Measurements from ENCODE around the gene GTPBP4. TPM values are rescaled to one million over a fixed set of nuclear protein-coding genes. Genes with fewer than 3 reads are reported as not detected.

GTPBP4 gene
- total and polyA plus RNA-seq, 2 of the 13 experiments (the other 11 are each of a cell fraction or from before 2014, with no cell fraction given), result 24.1 to 85.5 TPM

DNA sequence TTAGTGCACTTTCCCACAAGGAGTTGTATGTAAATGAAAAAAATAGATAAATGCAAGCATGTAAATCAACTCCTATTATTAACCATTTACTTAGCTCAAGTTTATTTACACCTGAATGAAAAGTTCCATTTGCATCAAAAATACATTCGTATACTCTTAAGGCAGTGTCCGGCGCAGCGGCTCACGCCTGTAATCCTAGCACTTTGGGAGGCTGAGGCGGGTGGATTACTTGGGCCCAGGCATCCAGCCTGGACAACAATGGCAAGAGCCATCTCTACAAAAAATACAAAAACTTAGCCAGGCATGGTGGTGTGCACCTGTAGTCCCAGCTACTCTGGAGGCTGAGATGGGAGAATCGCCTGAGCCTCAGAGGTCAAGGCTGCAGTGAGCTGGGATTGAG lies 41.6 kb downstream of the GTPBP4 start:
- H3K27me3 ChIP-seq (ENCODE audit: control insufficient read depth in 1 of 2, insufficient read depth in 2 of 2, low read length in 2 of 2), result no peaks in the 10 kb centered on the region
- no peaks in the 10 kb centered on the region for H3K79me2 ChIP-seq (ENCODE audit: insufficient read depth, low read length)
- H3K4me3 ChIP-seq (replicated peaks in 1 of 3; ENCODE audit: insufficient read depth in 1 of 3, low read depth in 2 of 3, low read length in 3 of 3), result no peak overlapping the region
- TF ChIP-seq, protein P1, sequence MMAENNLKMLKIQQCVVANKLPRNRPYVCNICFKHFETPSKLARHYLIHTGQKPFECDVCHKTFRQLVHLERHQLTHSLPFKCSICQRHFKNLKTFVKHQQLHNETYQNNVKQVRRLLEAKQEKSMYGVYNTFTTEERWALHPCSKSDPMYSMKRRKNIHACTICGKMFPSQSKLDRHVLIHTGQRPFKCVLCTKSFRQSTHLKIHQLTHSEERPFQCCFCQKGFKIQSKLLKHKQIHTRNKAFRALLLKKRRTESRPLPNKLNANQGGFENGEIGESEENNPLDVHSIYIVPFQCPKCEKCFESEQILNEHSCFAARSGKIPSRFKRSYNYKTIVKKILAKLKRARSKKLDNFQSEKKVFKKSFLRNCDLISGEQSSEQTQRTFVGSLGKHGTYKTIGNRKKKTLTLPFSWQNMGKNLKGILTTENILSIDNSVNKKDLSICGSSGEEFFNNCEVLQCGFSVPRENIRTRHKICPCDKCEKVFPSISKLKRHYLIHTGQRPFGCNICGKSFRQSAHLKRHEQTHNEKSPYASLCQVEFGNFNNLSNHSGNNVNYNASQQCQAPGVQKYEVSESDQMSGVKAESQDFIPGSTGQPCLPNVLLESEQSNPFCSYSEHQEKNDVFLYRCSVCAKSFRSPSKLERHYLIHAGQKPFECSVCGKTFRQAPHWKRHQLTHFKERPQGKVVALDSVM (CRISPR knock-in tag; IDR thresholded peaks at IDR 0.05), result 0 out of 2 replicates have a peak, but pooled peaks have one; percentile 22
- TF ChIP-seq HNRNPUL1 (IDR thresholded peaks at IDR 0.05; ENCODE audit: low read depth, low read length) (no peak), ASH2L (IDR thresholded peaks at IDR 0.05; ENCODE audit: insufficient read length, low read depth, low read length) (no peak)
- no peaks in the 10 kb centered on the region for H3K4me1 ChIP-seq (ENCODE audit: insufficient read depth, low read length)
- no peak overlapping the region for H3K4me2 ChIP-seq (ENCODE audit: low read depth, low read length)
- intact Hi-C loops (cut with micrococcal nuclease; ENCODE audit: unreplicated experiment), result no loop called here
- in situ Hi-C loops (cut with HindIII; ENCODE audit: extremely low pct_ligation_motif_present, low pct_unique_long_range_greater_than_20kb), result no loop called here
- ChIA-PET CTCF (ENCODE audit: low intra/inter-chr PET ratio, low total read pairs) (no interaction called here), POLR2A (no interaction called here)
- no peak overlapping the region for H3K27ac ChIP-seq (ENCODE audit: extremely low read length, insufficient read depth, low read length)
- no TSS peak for BruUV-seq (replicated peaks)
- DNase-seq (ENCODE audit: low spot score) (no peak), ATAC-seq (no peak), FAIRE-seq (no peak)
- 89% methylated on average over 7 of the region's 7 CpGs for WGBS (ENCODE audit: low lambda C conversion rate)
- no peaks in the 10 kb centered on the region for H3K9me3 ChIP-seq (ENCODE audit: low read length)
- no peak overlapping the region for H2AFZ ChIP-seq (ENCODE audit: low read length)
- no peaks in the 10 kb centered on the region for H4K20me1 ChIP-seq (ENCODE audit: insufficient read depth, low read length)
- no peak overlapping the region for H3K9ac ChIP-seq (ENCODE audit: insufficient read depth, low read depth, low read length)
- H3K36me3 ChIP-seq (replicated peaks in 1 of 2; ENCODE audit: control insufficient read depth in 1 of 2, insufficient read depth in 2 of 2, low read length in 2 of 2), result no peaks in the 10 kb centered on the region

GRCh38 chr10:1033601-1034000 lies 45.4 kb downstream of the GTPBP4 start:
- Histone ChIP-seq H3K79me2 (ENCODE audit: insufficient read depth, low read length) (no peaks in the 10 kb centered on the region), H3K27ac (ENCODE audit: extremely low read length, insufficient read depth, low read length) (no peak overlapping the region), H3K4me2 (ENCODE audit: low read depth, low read length) (no peak overlapping the region), H3K36me3 (replicated peaks in 1 of 2; ENCODE audit: control insufficient read depth in 1 of 2, insufficient read depth in 2 of 2, low read length in 2 of 2) (no peaks in the 10 kb centered on the region), H2AFZ (ENCODE audit: low read length) (no peak overlapping the region), H3K27me3 (ENCODE audit: control insufficient read depth in 1 of 2, insufficient read depth in 2 of 2, low read length in 2 of 2) (no peaks in the 10 kb centered on the region), H3K4me1 (ENCODE audit: insufficient read depth, low read length) (no peaks in the 10 kb centered on the region), H3K9me3 (ENCODE audit: low read length) (no peaks in the 10 kb centered on the region), H3K9ac (ENCODE audit: insufficient read depth, low read depth, low read length) (no peak overlapping the region), H3K4me3 (replicated peaks in 1 of 3; ENCODE audit: insufficient read depth in 1 of 3, low read depth in 2 of 3, low read length in 3 of 3) (no peak overlapping the region), H4K20me1 (ENCODE audit: insufficient read depth, low read length) (no peaks in the 10 kb centered on the region)
- no peak for FAIRE-seq
- POLR2A ChIA-PET, result interaction anchor here (1.1 kb wide), 1 partner anchor 15 kb away, joined by 7 read pairs; the partner anchor contains the start of gene IDI1
- WGBS (ENCODE audit: low lambda C conversion rate), result 38% methylated on average over 1 of the region's 1 CpG
- intact Hi-C loops (cut with micrococcal nuclease; ENCODE audit: unreplicated experiment), result no loop called here
- BruUV-seq (replicated peaks), result no TSS peak
- CTCF ChIA-PET (ENCODE audit: low intra/inter-chr PET ratio, low total read pairs), result no interaction called here
- in situ Hi-C loops (cut with HindIII; ENCODE audit: extremely low pct_ligation_motif_present, low pct_unique_long_range_greater_than_20kb), result no loop called here
- ATAC-seq, result no peak
- no peak for DNase-seq (ENCODE audit: low spot score)
- TF ChIP-seq ZNF207 (IDR thresholded peaks at IDR 0.05; ENCODE audit: borderline replicate concordance) (no peak), NFE2 (CRISPR knock-in tag; IDR thresholded peaks at IDR 0.05) (no peak), NR2F6 (IDR thresholded peaks at IDR 0.05) (no peak), NR2F6 (CRISPR knock-in tag; IDR thresholded peaks at IDR 0.05) (no peak), HNRNPUL1 (IDR thresholded peaks at IDR 0.05; ENCODE audit: low read depth, low read length) (no peak), HDAC1 (CRISPR knock-in tag; IDR thresholded peaks at IDR 0.05) (no peak), HOXD1 (CRISPR knock-in tag; IDR thresholded peaks at IDR 0.05) (no peak), TEAD2 (CRISPR knock-in tag; IDR thresholded peaks at IDR 0.05) (no peak), CHD4 (IDR thresholded peaks at IDR 0.05; ENCODE audit: borderline replicate concordance, low read length) (no peak), KLF13 (CRISPR knock-in tag; IDR thresholded peaks at IDR 0.05) (no peak), SMC3 (IDR thresholded peaks at IDR 0.05; ENCODE audit: low read length) (no peak), ZNF24 (IDR thresholded peaks at IDR 0.05) (no peak), SRY (CRISPR knock-in tag; IDR thresholded peaks at IDR 0.05) (no peak)
- TF ChIP-seq, protein P2, sequence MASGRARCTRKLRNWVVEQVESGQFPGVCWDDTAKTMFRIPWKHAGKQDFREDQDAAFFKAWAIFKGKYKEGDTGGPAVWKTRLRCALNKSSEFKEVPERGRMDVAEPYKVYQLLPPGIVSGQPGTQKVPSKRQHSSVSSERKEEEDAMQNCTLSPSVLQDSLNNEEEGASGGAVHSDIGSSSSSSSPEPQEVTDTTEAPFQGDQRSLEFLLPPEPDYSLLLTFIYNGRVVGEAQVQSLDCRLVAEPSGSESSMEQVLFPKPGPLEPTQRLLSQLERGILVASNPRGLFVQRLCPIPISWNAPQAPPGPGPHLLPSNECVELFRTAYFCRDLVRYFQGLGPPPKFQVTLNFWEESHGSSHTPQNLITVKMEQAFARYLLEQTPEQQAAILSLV (CRISPR knock-in tag; IDR thresholded peaks at IDR 0.05; ENCODE audit: borderline replicate concordance), result no peak
- TF ChIP-seq, protein P3, sequence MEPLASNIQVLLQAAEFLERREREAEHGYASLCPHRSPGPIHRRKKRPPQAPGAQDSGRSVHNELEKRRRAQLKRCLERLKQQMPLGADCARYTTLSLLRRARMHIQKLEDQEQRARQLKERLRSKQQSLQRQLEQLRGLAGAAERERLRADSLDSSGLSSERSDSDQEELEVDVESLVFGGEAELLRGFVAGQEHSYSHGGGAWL (CRISPR knock-in tag; IDR thresholded peaks at IDR 0.05), result no peak

Data from HepG2 (cell line).